Retinal pigment epithelial cell (primary cell): Measurements from ENCODE around the gene HNRNPDL.
"Not testable (repeated sequence)": the region's sequence is repeated elsewhere in the genome, so short reads cannot be mapped to it uniquely, and the experiment has no call there.

Source experiments
- DNase-seq: peaks from one replicate; pipeline ENCODE4 v3.0.0-alpha.2; 2010; ENCODE audit warnings: low read depth
- H3K4me3 ChIP-seq: 2 replicates; pipeline ENCODE4 v1.5.1; 2011; ENCODE audit warnings: mild to moderate bottlenecking, low read length, control low read depth, moderate library complexity
- CTCF ChIP-seq: conservative IDR thresholded peaks from 2 replicates; pipeline ENCODE4 v1.5.1; 2011; ENCODE audit warnings: low read depth, low read length, control low read depth, inconsistent platforms

Gene HNRNPDL

GRCh38 chr4:82430193-82430963 is at the start of gene HNRNPDL, which contains the start of gene ENOPH1:
TSS of gene HNRNPDL (minus strand) at chr4:82430462. CDS start at chr4:82429690, 772 bp downstream.
TSS of gene ENOPH1 (plus strand) at chr4:82430590. CDS start at chr4:82430830, 240 bp downstream.
- H3K4me3 ChIP-seq: peak within 1 kb of the TSS; percentile 99
- TF ChIP-seq CTCF: no peak
- peak; percentile 84 for DNase-seq

- TF ChIP-seq CTCF: no peak
- DNase-seq: no peak
- H3K4me3 ChIP-seq: no peak overlapping the region
Measured at GRCh38 chr4:82479562-82479961, 49.3 kb upstream of the HNRNPDL start.

GRCh38 chr4:82477469-82477868 is 47.2 kb upstream of the HNRNPDL start:
- not testable (repeated sequence) for H3K4me3 ChIP-seq, DNase-seq

- DNase-seq: not testable (repeated sequence)
Measured at GRCh38 chr4:82475931-82476330, 45.7 kb upstream of the HNRNPDL start.

GRCh38 chr4:82473621-82474164 is 43.4 kb upstream of the HNRNPDL start:
- H3K4me3 ChIP-seq: no peak overlapping the region
- TF ChIP-seq CTCF: no peak
- no peak for DNase-seq

More at GRCh38 chr4:82475931-82476330, 45.7 kb upstream of the HNRNPDL start:
- H3K4me3 ChIP-seq: not testable (repeated sequence)

- not testable (repeated sequence) for DNase-seq, H3K4me3 ChIP-seq
Measured at GRCh38 chr4:82473080-82473479, 42.8 kb upstream of the HNRNPDL start.

GRCh38 chr4:82469791-82470345 is 39.6 kb upstream of the HNRNPDL start:
- DNase-seq: peak; percentile 10
- no peak overlapping the region for H3K4me3 ChIP-seq
- peak; percentile 3 for TF ChIP-seq CTCF

- DNase-seq: no peak
- H3K4me3 ChIP-seq: no peak overlapping the region
- TF ChIP-seq CTCF: no peak
Measured at GRCh38 chr4:82467471-82467870, 37.2 kb upstream of the HNRNPDL start.
